ENCODE data around the gene KRTAP9-4.

GRCh38 chr17:41284546-41284945 lies 35.1 kb downstream of the KRTAP9-4 start:
- TF ChIP-seq CTCF (tag by site-specific recombination; IDR thresholded peaks at IDR 0.05) (no peak), ZNF26 (tag by site-specific recombination; IDR thresholded peaks at IDR 0.05) (no peak), ELK4 (IDR thresholded peaks at IDR 0.05; ENCODE audit: borderline replicate concordance, low read depth, low read length) (no peak), FEZF1 (tag by site-specific recombination; IDR thresholded peaks at IDR 0.05) (no peak), ATF2 (tag by site-specific recombination; IDR thresholded peaks at IDR 0.05; ENCODE audit: low read depth) (no peak), ZNF324 (tag by site-specific recombination; IDR thresholded peaks at IDR 0.05) (no peak), ZBTB7A (tag by site-specific recombination; IDR thresholded peaks at IDR 0.05; ENCODE audit: low read depth) (no peak), ZNF175 (tag by site-specific recombination; IDR thresholded peaks at IDR 0.05) (no peak), ZSCAN23 (tag by site-specific recombination; IDR thresholded peaks at IDR 0.05) (no peak), HOXA7 (CRISPR knock-in tag; IDR thresholded peaks at IDR 0.05; ENCODE audit: borderline replicate concordance) (no peak), ZNF639 (tag by site-specific recombination; IDR thresholded peaks at IDR 0.05) (no peak), REST (tag by site-specific recombination; IDR thresholded peaks at IDR 0.05) (no peak)
